Measurements from ENCODE around the gene PRMT1.

- TF ChIP-seq CTCF (IDR thresholded peaks at IDR 0.05) (no peak), POLR2A (IDR thresholded peaks at IDR 0.05) (no peak)
These were observed 22.3 kb downstream of the PRMT1 start for GRCh38 chr19:49699364-49699763.

Measured in right lobe of liver (tissue), 4 donors.